NT2/D1 (cell line): ENCODE measurements around the gene IPMK.

ENCODE experiments used
- SUZ12 ChIP-seq: IDR thresholded peaks from 2 replicates; pipeline ENCODE4 v1.6.1; 2011; ENCODE audit not compliant: insufficient read length, insufficient read depth; ENCODE audit errors: extremely low read depth
- YY1 ChIP-seq: IDR thresholded peaks from 2 replicates; pipeline ENCODE4 v1.6.1; 2011; ENCODE audit not compliant: insufficient read length, insufficient read depth
- ZNF274 ChIP-seq: IDR thresholded peaks from 2 replicates; pipeline ENCODE4 v1.6.1; 2011; ENCODE audit warnings: mild to moderate bottlenecking, low read depth, low read length

- no peak for TF ChIP-seq YY1
- no peak for TF ChIP-seq SUZ12
- no peak for TF ChIP-seq ZNF274
These were observed 7.6 kb upstream of the IPMK start for GRCh38 chr10:58275261-58275660.
